WTC11 (cell line): ENCODE data around the gene CHRM5.

ENCODE experiments used
- AFF4 ChIP-seq: sonication (generic); formaldehyde crosslinking; IDR thresholded peaks from 2 replicates; pipeline ENCODE4 v1.8.1; 2023; ENCODE audit warnings: mild to moderate bottlenecking, missing genetic modification reagents, borderline replicate concordance
- ATF2 ChIP-seq: sonication (generic); formaldehyde crosslinking; IDR thresholded peaks from 2 replicates; pipeline ENCODE4 v1.8.1; 2022; ENCODE audit warnings: low read depth, missing genetic modification reagents, borderline replicate concordance
- CREB1 ChIP-seq: sonication (generic); formaldehyde crosslinking; IDR thresholded peaks from 2 replicates; pipeline ENCODE4 v1.8.0; 2023; ENCODE audit warnings: mild to moderate bottlenecking, missing genetic modification reagents
- CTCF ChIP-seq: fragments of 200-600 bp; IDR thresholded peaks from 2 replicates; pipeline ENCODE4 v1.8.0; 2022; ENCODE audit warnings: antibody characterized with exemption
- FOXK1 ChIP-seq: sonication (generic); formaldehyde crosslinking; IDR thresholded peaks from 2 replicates; pipeline ENCODE4 v1.8.0; 2022; ENCODE audit warnings: mild to moderate bottlenecking, moderate library complexity, missing genetic modification reagents
- JAZF1 ChIP-seq: fragments of 250-450 bp; sonication (Bioruptor Pico); IDR thresholded peaks from 2 replicates; pipeline ENCODE4 v1.9.0; 2021; ENCODE audit warnings: moderate library complexity, mild to moderate bottlenecking, inconsistent platforms
- MLX ChIP-seq: sonication (generic); formaldehyde crosslinking; IDR thresholded peaks from 2 replicates; pipeline ENCODE4 v1.8.1; 2023; ENCODE audit warnings: mild to moderate bottlenecking, missing genetic modification reagents, moderate library complexity
- STAT6 ChIP-seq: sonication (generic); formaldehyde crosslinking; conservative IDR thresholded peaks from 2 replicates; pipeline ENCODE4 v1.8.1; 2023; ENCODE audit warnings: mild to moderate bottlenecking, low read depth, missing genetic modification reagents, moderate library complexity
- ZNF138 ChIP-seq: sonication (generic); formaldehyde crosslinking; conservative IDR thresholded peaks from 2 replicates; pipeline ENCODE4 v1.8.1; 2022; ENCODE audit warnings: mild to moderate bottlenecking, moderate library complexity, missing genetic modification reagents
- ZNF232 ChIP-seq: sonication (generic); formaldehyde crosslinking; IDR thresholded peaks from 2 replicates; pipeline ENCODE4 v1.8.0; 2022; ENCODE audit warnings: mild to moderate bottlenecking, missing genetic modification reagents

- TF ChIP-seq AFF4 (CRISPR knock-in tag) (no peak), CTCF (no peak), JAZF1 (CRISPR knock-in tag) (no peak), STAT6 (no peak), CREB1 (CRISPR knock-in tag) (no peak), ATF2 (CRISPR knock-in tag) (no peak), ZNF232 (CRISPR knock-in tag) (no peak), FOXK1 (CRISPR knock-in tag) (no peak), MLX (CRISPR knock-in tag) (no peak), ZNF138 (no peak)
Observed at GRCh38 chr15:33941279-33942063, 26.8 kb upstream of the CHRM5 start.
